ENCODE measurements around the gene SLC2A11. TPM values are rescaled to one million over a fixed set of nuclear protein-coding genes. Genes with fewer than 3 reads are reported as not detected.

The SLC2A11 gene
- polyA plus RNA-seq, 6 donors from 2014 or later = 7.0 to 15.9 (median 10.9) TPM

DNA sequence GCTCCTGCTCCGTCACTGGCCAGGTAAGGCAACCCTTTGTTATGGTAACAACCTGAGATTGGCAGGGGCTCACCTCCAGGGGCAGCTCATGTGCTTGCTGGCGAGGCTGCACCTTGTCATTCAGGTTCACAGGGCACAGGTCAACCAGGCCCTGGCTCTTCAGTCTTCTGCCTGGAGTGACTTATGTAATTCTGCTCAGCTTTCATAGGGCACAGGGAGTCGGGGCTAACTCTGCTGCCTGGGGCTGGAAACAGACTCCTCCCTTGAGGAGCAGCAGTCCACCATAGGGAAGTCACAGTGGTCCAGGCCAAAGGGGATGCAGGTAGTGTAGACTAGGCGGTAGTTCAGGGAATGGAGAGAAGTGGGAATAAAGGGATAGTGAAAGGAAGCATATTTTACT, 35.0 kb downstream of the SLC2A11 start:
- H3K27ac Mint-ChIP-seq = peak overlapping the region in 5 of 6 donors; percentile 51 to 98 (median 86)
- peak overlapping the region; percentile 42 to 97 (median 93) for H3K4me3 Mint-ChIP-seq
- H3K27me3 Mint-ChIP-seq = no peaks in the 10 kb centered on the region
- H3K4me1 Mint-ChIP-seq = peaks cover 30 to 37% (median 31%) of the 10 kb centered on the region in 3 donors
- ATAC-seq (ENCODE audit: low read depth in 2 of 2) (no peak), DNase-seq (no peak)
- H3K9me3 Mint-ChIP-seq = no peaks in the 10 kb centered on the region
- peaks cover 0 to 12% of the 10 kb centered on the region in 2 donors for H3K36me3 Mint-ChIP-seq

DNA sequence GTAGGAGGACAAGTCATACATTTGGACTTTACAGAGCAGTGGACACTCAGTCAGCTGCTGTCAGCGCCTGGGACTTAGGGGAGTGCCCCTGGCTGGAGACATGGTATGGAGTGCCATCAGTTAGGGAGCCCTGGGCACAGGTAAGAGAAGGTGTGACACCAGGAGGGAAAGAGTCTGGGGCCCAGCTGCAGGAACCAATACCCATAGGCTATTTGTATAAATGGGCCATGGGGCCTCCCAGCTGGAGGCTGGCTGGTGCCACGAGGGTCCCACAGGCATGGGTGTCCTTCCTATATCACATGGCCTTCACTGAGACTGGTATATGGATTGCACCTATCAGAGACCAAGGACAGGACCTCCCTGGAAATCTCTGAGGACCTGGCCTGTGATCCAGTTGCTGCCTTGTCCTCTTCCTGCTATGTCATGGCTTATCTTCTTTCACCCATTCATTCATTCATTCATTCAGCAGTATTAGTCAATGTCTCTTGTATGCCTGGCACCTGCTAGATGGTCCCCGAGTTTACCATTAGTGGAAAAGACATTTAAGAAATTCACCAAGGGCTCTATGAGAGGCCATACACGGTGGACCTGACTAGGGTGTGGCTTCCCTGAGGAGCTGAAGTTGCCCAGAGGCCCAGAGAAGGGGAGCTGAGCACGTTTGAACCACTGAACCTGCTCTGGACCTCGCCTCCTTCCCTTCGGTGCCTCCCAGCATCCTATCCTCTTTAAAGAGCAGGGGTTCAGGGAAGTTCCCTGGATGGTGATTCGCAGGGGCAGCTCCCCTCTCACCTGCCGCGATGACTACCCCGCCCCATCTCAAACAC, 35.7 kb downstream of the SLC2A11 start:
- Mint-ChIP-seq H3K27ac (peak overlapping the region; percentile 87 to 98 (median 96)), H3K36me3 (peaks cover 0 to 12% of the 10 kb centered on the region in 2 donors), H3K4me1 (peaks cover 30 to 37% (median 31%) of the 10 kb centered on the region in 3 donors), H3K9me3 (no peaks in the 10 kb centered on the region), H3K4me3 (peak overlapping the region; percentile 91 to 97 (median 94)), H3K27me3 (no peaks in the 10 kb centered on the region)
- ATAC-seq (ENCODE audit: low read depth in 2 of 2) (no peak), DNase-seq (no peak)

DNA sequence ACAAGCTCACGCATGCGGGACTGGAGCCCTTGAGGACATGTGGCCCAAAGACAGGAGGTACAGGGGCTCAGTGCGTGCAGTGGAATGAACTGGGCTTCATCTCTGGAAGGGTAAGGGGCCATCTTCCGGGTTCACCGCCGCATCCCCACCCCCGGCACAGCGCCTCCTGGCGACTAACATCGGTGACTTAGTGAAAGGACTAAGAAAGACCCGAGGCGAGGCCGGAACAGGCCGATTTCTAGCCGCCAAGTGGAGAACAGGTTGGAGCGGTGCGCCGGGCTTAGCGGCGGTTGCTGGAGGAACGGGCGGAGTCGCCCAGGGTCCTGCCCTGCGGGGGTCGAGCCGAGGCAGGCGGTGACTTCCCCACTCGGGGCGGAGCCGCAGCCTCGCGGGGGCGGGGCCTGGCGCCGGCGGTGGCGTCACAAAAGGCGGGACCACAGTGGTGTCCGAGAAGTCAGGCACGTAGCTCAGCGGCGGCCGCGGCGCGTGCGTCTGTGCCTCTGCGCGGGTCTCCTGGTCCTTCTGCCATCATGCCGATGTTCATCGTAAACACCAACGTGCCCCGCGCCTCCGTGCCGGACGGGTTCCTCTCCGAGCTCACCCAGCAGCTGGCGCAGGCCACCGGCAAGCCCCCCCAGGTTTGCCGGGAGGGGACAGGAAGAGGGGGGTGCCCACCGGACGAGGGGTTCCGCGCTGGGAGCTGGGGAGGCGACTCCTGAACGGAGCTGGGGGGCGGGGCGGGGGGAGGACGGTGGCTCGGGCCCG, 36.5 kb downstream of the SLC2A11 start, which contains the start of gene MIF:
TSS of gene MIF (plus strand) at position 439 of the 765 bp plus-strand sequence. CDS start at position 531, 92 bp downstream.
- H3K4me3 Mint-ChIP-seq = peak within 1 kb of the TSS; percentile 91 to 97 (median 94)
- H3K9me3 Mint-ChIP-seq = no peaks in the 10 kb centered on the region
- peak; percentile 80 to 82 for ATAC-seq (ENCODE audit: low read depth in 2 of 2)
- H3K27me3 Mint-ChIP-seq = no peaks in the 10 kb centered on the region
- peaks cover 0 to 16% of the 10 kb centered on the region in 2 donors for H3K36me3 Mint-ChIP-seq
- H3K27ac Mint-ChIP-seq = peak within 1 kb of the TSS; percentile 89 to 98 (median 96)
- H3K4me1 Mint-ChIP-seq = peaks cover 31 to 37% (median 33%) of the 10 kb centered on the region in 3 donors
- peak; percentile 99 for DNase-seq

DNA sequence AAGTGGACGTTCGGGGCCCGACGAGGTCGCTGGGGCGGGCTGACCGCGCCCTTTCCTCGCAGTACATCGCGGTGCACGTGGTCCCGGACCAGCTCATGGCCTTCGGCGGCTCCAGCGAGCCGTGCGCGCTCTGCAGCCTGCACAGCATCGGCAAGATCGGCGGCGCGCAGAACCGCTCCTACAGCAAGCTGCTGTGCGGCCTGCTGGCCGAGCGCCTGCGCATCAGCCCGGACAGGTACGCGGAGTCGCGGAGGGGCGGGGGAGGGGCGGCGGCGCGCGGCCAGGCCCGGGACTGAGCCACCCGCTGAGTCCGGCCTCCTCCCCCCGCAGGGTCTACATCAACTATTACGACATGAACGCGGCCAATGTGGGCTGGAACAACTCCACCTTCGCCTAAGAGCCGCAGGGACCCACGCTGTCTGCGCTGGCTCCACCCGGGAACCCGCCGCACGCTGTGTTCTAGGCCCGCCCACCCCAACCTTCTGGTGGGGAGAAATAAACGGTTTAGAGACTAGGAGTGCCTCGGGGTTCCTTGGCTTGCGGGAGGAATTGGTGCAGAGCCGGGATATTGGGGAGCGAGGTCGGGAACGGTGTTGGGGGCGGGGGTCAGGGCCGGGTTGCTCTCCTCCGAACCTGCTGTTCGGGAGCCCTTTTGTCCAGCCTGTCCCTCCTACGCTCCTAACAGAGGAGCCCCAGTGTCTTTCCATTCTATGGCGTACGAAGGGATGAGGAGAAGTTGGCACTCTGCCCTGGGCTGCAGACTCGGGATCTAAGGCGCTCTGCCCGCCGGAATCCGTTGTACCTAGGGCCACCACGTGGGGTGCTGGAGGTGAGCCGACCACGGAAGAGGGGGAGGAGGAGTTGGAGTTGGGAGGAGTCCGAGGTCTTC, 37.3 kb downstream of the SLC2A11 start:
- H3K4me3 Mint-ChIP-seq = peak overlapping the region; percentile 91 to 97 (median 94)
- peaks cover 0 to 25% of the 10 kb centered on the region in 2 donors for H3K36me3 Mint-ChIP-seq
- no peaks in the 10 kb centered on the region for H3K27me3 Mint-ChIP-seq
- peaks cover 0 to 2% (median 0%) of the 10 kb centered on the region in 7 donors for H3K9me3 Mint-ChIP-seq
- ATAC-seq (ENCODE audit: low read depth in 2 of 2) (peak; percentile 45 to 47), DNase-seq (peak; percentile 55)
- H3K4me1 Mint-ChIP-seq = peaks cover 31 to 37% (median 34%) of the 10 kb centered on the region in 3 donors
- H3K27ac Mint-ChIP-seq = peak overlapping the region; percentile 76 to 98 (median 92)

DNA sequence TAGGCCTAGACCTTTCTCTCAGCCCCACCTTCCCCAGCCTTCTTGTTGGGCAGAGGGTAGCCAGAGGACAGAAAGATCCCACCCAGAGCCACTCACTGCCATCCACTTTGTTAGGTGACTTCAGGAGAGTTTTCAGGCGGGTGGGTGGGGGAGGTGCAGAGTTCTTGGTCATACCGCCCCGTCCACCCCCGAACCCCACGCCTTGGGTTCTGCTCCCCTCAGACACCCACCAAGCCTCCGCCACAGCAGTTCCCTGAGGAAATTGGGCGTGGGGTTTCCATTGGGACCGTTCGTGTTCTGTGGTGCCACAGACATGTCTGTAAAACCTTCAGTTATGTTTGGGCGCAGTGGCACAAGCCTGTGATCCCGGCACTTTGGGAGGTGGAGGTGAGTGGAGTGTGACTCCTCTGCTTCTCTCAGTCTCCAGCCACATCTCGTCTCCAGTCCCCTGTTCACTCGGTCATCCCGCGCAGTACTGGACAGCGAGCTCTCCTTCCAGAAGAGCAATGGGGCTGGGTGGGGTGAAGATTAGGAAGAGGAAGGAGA, 38.0 kb downstream of the SLC2A11 start:
- peak overlapping the region; percentile 91 to 97 (median 94) for H3K4me3 Mint-ChIP-seq
- H3K4me1 Mint-ChIP-seq = peaks cover 31 to 37% (median 34%) of the 10 kb centered on the region in 3 donors
- ATAC-seq (ENCODE audit: low read depth in 2 of 2) (no peak), DNase-seq (no peak)
- H3K9me3 Mint-ChIP-seq = peaks cover 0 to 6% (median 0%) of the 10 kb centered on the region in 7 donors
- peaks cover 0 to 30% of the 10 kb centered on the region in 2 donors for H3K36me3 Mint-ChIP-seq
- H3K27me3 Mint-ChIP-seq = no peaks in the 10 kb centered on the region
- peak overlapping the region in 4 of 6 donors; percentile 53 to 93 (median 74) for H3K27ac Mint-ChIP-seq

DNA sequence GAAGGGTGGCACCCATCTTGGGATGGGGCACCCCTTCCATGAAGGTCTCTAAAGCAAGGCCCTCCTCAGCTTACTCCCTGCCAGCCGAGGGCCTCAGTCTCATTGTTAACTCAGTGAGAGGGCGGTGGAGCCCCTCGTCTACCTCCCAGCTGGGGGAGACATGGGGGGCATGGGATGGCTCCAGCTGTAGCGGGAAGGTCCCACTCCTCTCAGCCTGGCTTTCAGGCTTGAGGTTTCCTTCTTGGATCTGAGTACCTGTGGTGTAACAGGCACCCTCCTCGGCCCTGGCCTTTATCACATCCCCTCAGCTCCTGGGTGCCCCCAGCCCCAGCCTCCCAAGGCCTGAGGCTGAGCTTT, 38.5 kb downstream of the SLC2A11 start:
- peak overlapping the region in 2 of 6 donors; percentile 57 to 93 for H3K27ac Mint-ChIP-seq
- H3K9me3 Mint-ChIP-seq = peaks cover 0 to 6% (median 0%) of the 10 kb centered on the region in 7 donors
- peaks cover 0 to 33% of the 10 kb centered on the region in 2 donors for H3K36me3 Mint-ChIP-seq
- no peak for DNase-seq
- no peaks in the 10 kb centered on the region for H3K27me3 Mint-ChIP-seq
- no peak for ATAC-seq (ENCODE audit: low read depth in 2 of 2)
- H3K4me1 Mint-ChIP-seq = peaks cover 31 to 37% (median 34%) of the 10 kb centered on the region in 3 donors
- peak overlapping the region in 6 of 8 donors; percentile 19 to 97 (median 93) for H3K4me3 Mint-ChIP-seq

DNA sequence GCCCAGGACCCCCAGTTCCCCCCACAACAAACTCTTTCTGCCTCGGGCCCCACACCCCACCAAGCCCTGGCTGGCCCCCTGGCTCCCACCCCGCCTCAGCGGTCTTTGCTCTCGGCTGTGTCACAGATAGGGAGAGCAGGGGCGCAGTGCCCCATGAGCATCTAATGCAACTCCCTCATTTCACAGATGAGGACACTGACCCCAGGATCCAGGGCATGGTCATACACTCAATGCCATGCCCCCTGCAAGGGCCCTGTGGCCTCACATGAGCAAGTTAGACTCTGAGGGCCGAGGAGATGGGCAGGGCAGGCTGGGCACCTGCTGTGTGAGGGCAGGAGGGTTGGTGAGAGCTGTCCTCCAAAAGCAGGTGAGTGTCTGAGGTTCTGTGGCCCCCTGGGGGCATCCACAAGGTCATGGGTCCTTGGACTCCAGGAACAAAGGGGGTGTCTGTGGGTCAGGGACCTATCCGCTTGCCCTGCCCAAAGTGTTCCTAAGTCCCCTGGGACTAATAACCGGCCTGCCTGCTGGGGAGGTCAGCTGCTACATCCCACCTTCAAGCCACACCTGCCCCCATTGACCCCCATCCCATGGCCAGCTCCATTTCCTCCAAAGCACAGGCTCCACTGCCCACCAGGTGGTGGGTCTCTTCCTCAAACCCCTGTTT, 39.0 kb downstream of the SLC2A11 start:
- Mint-ChIP-seq H3K27ac (peak overlapping the region in 2 of 6 donors; percentile 56 to 91), H3K36me3 (peaks cover 0 to 33% of the 10 kb centered on the region in 2 donors), H3K9me3 (peaks cover 0 to 6% (median 0%) of the 10 kb centered on the region in 7 donors), H3K4me3 (peak overlapping the region; percentile 29 to 93 (median 70)), H3K27me3 (no peaks in the 10 kb centered on the region), H3K4me1 (peaks cover 31 to 37% (median 34%) of the 10 kb centered on the region in 3 donors)
- no peak for DNase-seq
- ATAC-seq (ENCODE audit: low read depth in 2 of 2) = no peak

DNA sequence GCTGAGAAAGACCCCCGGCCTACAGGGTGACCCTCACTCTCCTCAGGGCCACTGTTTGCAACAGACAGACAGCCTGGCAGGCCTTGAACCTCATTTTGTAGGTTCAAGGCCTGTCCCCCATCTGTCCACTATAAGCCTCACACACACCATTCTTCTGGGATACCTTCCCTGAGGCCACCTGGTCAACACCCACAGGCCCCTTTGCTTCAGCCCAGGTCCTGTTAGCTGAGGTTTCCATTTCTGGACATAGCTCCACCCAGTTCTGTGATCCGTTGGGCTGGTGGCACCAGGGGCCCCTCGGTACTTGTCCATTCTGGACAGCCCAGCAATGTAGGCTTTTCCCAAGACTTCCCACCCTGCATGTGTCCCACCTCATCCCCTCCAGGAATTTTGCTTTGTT, 39.6 kb downstream of the SLC2A11 start:
- H3K27ac Mint-ChIP-seq = peak overlapping the region in 1 of 6 donors; percentile 74
- peaks cover 0 to 33% of the 10 kb centered on the region in 2 donors for H3K36me3 Mint-ChIP-seq
- no peak for ATAC-seq (ENCODE audit: low read depth in 2 of 2)
- H3K4me3 Mint-ChIP-seq = peak overlapping the region in 7 of 8 donors; percentile 9 to 80 (median 66)
- peaks cover 0 to 6% (median 0%) of the 10 kb centered on the region in 7 donors for H3K9me3 Mint-ChIP-seq
- no peak for DNase-seq
- H3K27me3 Mint-ChIP-seq = no peaks in the 10 kb centered on the region
- H3K4me1 Mint-ChIP-seq = peaks cover 31 to 37% (median 34%) of the 10 kb centered on the region in 3 donors

DNA sequence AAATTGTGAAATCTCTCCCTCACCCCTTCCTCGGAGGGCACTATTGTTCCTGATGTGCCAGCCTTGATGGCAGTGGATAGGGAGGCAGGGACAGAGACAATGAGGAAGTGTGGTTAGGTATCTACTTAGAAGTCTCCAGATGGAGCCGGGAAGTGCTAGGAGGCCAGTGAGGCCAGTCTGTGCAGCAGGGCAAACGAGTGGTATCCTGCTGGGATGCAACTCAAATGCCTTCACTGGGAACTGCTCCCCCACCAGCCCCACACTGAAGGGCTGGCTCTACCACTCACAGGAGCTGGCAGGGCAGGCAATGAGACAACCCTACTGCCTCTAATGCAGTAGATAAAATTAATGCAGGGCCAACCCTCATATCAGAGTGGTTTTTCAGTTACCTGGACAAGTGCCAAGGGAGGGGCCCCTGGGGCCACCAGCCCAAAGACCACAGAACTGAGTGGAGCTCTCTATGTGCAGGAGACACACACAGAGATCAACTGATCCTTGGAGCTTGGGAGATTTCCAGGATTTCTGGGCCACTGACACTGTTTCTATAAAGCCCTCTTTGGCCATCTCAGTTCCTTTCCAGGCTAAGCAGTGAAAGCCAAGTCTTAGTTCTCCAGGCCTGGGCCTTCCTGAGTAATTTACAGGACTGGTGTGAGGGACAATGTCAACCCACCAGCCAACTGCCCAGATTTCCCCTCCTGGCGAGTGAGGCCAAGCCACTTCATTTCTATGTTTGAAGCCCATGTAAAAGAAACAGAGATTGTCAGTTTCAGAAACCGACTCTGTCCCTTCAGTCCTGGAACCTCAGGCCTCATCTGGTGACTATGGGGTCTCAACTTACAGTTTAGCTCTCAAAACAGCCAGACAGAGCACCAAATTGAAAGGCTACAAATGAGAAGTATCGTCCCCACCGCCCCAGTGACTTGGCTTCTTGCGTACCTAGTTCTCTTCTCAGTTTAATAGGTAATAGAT, 40.6 kb downstream of the SLC2A11 start:
- Mint-ChIP-seq H3K27me3 (no peaks in the 10 kb centered on the region), H3K27ac (peak overlapping the region in 5 of 6 donors; percentile 14 to 63 (median 49)), H3K9me3 (peaks cover 0 to 6% (median 0%) of the 10 kb centered on the region in 7 donors), H3K36me3 (peaks cover 0 to 33% of the 10 kb centered on the region in 2 donors), H3K4me1 (peaks cover 25 to 37% (median 27%) of the 10 kb centered on the region in 3 donors), H3K4me3 (peak overlapping the region in 2 of 8 donors; percentile 12 to 44)
- DNase-seq (no peak), ATAC-seq (ENCODE audit: low read depth in 2 of 2) (no peak)

DNA sequence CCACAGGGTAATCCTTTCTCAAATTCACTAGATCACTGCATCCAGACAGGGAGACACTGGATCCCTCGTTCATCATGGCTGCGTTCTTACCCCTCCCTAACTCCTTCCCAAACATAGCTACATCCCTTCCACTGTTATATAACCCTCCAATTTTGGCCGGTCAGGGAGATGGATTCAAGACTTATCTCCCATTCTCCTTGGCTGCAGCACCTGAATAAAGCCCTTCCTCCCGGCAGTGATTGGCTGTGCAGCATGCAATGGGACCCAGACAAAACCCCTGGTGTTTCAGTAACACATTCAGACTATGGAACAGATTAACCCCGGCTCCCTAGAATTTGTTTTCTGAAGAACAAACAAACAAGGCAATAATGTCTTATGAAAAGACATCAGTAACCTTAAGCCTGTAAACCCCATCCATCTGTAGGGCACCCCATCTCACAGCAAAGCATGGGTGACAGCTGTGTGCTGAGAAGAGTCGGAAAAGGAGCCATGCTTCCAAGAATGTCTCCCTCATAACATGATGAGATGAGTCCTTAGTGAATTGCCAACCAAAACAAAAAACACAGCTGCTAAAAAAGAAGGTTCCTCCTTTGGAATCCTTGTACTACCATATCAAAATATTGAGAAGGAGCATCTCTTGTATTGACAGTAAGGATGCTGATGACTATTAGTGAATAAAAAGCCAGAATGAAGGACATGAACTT, 41.5 kb downstream of the SLC2A11 start:
- Mint-ChIP-seq H3K9me3 (peaks cover 0 to 6% (median 0%) of the 10 kb centered on the region in 7 donors), H3K4me3 (peak overlapping the region in 2 of 8 donors; percentile 12 to 55), H3K27me3 (no peaks in the 10 kb centered on the region), H3K4me1 (peaks cover 17 to 28% (median 20%) of the 10 kb centered on the region in 3 donors), H3K27ac (peak overlapping the region in 5 of 6 donors; percentile 6 to 81 (median 29)), H3K36me3 (peaks cover 0 to 33% of the 10 kb centered on the region in 2 donors)
- DNase-seq (no peak), ATAC-seq (ENCODE audit: low read depth in 2 of 2) (no peak)

All from naive B cell (primary cell).